ENCODE results near the gene FKBP8. TPM values are rescaled to one million over a fixed set of nuclear protein-coding genes. Genes with fewer than 3 reads are reported as not detected.

Gene FKBP8
- total RNA-seq, 2 experiments from 2014 or later = 147 to 152 TPM

DNA sequence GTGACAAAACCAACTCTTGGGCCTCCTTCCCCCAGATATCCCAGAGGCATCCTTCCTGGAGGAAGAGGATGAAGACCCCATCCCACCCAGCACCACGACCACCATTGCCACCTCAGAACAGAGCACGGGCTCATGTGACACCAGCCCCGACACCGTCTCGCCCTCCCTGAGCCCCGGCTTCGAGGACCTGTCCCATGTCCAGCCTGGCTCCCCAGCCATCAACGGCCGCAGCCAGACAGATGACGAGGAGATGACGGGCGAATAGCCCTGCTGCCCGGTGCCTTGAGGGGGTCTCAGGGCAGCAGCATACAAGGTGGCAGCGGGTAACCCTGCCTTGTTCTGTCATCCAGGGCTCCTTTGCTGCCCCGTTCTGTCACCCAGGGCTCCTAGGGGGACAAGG lies 25.0 kb upstream of the FKBP8 start:
- H3K27ac Mint-ChIP-seq = no peak overlapping the region
- H3K9me3 Mint-ChIP-seq = no peaks in the 10 kb centered on the region
- H3K9me3 ChIP-seq (ENCODE audit: control insufficient read depth in 1 of 2, insufficient read depth in 1 of 2, low read length in 2 of 2) = no peaks in the 10 kb centered on the region
- no peak overlapping the region for H3K4me3 ChIP-seq (ENCODE audit: low read length)
- ATAC-seq (ENCODE audit: poor library complexity) (no peak), DNase-seq (no peak)
- H3K36me3 ChIP-seq (ENCODE audit: insufficient read depth, low read length) = peaks cover 61% of the 10 kb centered on the region
- H3K4me3 Mint-ChIP-seq = no peak overlapping the region
- TF ChIP-seq, protein P1, sequence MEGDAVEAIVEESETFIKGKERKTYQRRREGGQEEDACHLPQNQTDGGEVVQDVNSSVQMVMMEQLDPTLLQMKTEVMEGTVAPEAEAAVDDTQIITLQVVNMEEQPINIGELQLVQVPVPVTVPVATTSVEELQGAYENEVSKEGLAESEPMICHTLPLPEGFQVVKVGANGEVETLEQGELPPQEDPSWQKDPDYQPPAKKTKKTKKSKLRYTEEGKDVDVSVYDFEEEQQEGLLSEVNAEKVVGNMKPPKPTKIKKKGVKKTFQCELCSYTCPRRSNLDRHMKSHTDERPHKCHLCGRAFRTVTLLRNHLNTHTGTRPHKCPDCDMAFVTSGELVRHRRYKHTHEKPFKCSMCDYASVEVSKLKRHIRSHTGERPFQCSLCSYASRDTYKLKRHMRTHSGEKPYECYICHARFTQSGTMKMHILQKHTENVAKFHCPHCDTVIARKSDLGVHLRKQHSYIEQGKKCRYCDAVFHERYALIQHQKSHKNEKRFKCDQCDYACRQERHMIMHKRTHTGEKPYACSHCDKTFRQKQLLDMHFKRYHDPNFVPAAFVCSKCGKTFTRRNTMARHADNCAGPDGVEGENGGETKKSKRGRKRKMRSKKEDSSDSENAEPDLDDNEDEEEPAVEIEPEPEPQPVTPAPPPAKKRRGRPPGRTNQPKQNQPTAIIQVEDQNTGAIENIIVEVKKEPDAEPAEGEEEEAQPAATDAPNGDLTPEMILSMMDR (IDR thresholded peaks at IDR 0.05) = no peak
- no peak overlapping the region for H3K27ac ChIP-seq (ENCODE audit: low read depth in 1 of 2, low read length in 2 of 2)
- peaks cover 23% of the 10 kb centered on the region for H3K4me1 ChIP-seq (ENCODE audit: insufficient read depth, low read length)
- POLR2A ChIA-PET = interaction anchor here (1.1 to 4.5 kb wide), 3 partner anchors 10 to 20 kb away, joined by 3 to 87 read pairs (median 6); partner anchors contain the start of genes KXD1 and REX1BD
- intact Hi-C loops (cut with DNase I, micrococcal nuclease) = no loop called here
- H3K27me3 ChIP-seq (ENCODE audit: control insufficient read depth in 1 of 2, insufficient read depth in 2 of 2, low read length in 2 of 2) = no peaks in the 10 kb centered on the region
- CTCF ChIA-PET = no interaction called here
- H3K27me3 Mint-ChIP-seq = no peaks in the 10 kb centered on the region
- H3K4me1 Mint-ChIP-seq (ENCODE audit: low read depth) = peaks cover 20% of the 10 kb centered on the region
- peaks cover 76% of the 10 kb centered on the region for H3K36me3 Mint-ChIP-seq (ENCODE audit: low read depth)

DNA sequence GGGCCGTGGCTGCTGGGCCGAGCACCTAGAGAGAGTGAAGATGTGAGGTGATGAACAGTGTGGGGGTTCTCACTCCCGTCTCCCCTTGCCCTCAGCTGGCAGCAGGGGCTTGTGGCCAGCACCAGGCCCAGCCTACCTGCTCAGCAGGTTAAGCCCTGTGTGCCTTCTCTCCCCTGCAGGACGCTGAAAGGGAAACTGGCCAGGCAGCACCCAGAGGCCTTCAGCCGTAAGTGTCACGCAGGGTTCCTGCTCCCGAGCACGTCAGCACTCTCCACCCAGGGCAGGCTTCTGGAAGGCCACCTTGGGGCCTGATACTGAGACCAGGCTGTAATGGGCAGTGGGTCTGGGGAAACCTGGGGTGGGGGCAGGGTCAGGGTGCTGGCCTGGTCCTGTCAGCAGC lies 23.6 kb upstream of the FKBP8 start:
- TF ChIP-seq, protein P1 (IDR thresholded peaks at IDR 0.05) = no peak
- Histone ChIP-seq H3K36me3 (ENCODE audit: insufficient read depth, low read length) (peaks cover 69% of the 10 kb centered on the region), H3K4me3 (ENCODE audit: low read length) (no peak overlapping the region), H3K27ac (ENCODE audit: low read depth in 1 of 2, low read length in 2 of 2) (no peak overlapping the region), H3K4me1 (ENCODE audit: insufficient read depth, low read length) (peaks cover 9% of the 10 kb centered on the region), H3K27me3 (ENCODE audit: control insufficient read depth in 1 of 2, insufficient read depth in 2 of 2, low read length in 2 of 2) (no peaks in the 10 kb centered on the region), H3K9me3 (ENCODE audit: control insufficient read depth in 1 of 2, insufficient read depth in 1 of 2, low read length in 2 of 2) (no peaks in the 10 kb centered on the region)
- no peak overlapping the region for H3K4me3 Mint-ChIP-seq
- no peak overlapping the region for H3K27ac Mint-ChIP-seq
- intact Hi-C loops (cut with DNase I, micrococcal nuclease) = no loop called here
- no peak for ATAC-seq (ENCODE audit: poor library complexity)
- DNase-seq = no peak
- H3K9me3 Mint-ChIP-seq = no peaks in the 10 kb centered on the region
- ChIA-PET CTCF (no interaction called here), POLR2A (interaction anchor here (1.6 kb wide), 1 partner anchor 9 kb away, joined by 6 read pairs; the partner anchor contains the start of gene KXD1)
- peaks cover 72% of the 10 kb centered on the region for H3K36me3 Mint-ChIP-seq (ENCODE audit: low read depth)
- H3K27me3 Mint-ChIP-seq = no peaks in the 10 kb centered on the region
- peaks cover 9% of the 10 kb centered on the region for H3K4me1 Mint-ChIP-seq (ENCODE audit: low read depth)

DNA sequence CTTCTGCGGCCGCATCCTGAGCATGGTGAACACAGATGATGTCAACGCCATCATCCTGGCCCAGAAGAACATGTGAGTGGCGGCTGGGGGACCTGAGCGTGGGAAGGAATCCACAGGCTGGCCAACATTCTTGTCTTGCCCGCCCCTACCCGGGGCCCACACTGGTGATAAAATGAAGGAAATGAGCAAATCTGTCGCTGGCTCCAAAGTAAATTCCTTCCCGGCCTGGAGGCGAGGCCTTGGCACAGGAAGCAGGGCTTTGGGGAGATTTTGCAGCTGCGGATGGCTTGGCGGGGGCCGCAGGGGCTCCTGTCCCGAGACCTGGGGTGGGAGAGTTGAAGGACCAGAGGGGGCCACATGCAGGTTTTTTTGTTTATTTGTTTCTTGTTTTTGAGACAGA lies 18.7 kb upstream of the FKBP8 start:
- Histone ChIP-seq H3K27me3 (ENCODE audit: control insufficient read depth in 1 of 2, insufficient read depth in 2 of 2, low read length in 2 of 2) (no peaks in the 10 kb centered on the region), H3K4me3 (ENCODE audit: low read length) (no peak overlapping the region), H3K27ac (ENCODE audit: low read depth in 1 of 2, low read length in 2 of 2) (no peak overlapping the region), H3K36me3 (ENCODE audit: insufficient read depth, low read length) (peaks cover 51% of the 10 kb centered on the region), H3K9me3 (ENCODE audit: control insufficient read depth in 1 of 2, insufficient read depth in 1 of 2, low read length in 2 of 2) (no peaks in the 10 kb centered on the region), H3K4me1 (ENCODE audit: insufficient read depth, low read length) (peaks cover 25% of the 10 kb centered on the region)
- Mint-ChIP-seq H3K4me3 (no peak overlapping the region), H3K4me1 (ENCODE audit: low read depth) (peaks cover 26% of the 10 kb centered on the region), H3K27ac (no peak overlapping the region), H3K9me3 (no peaks in the 10 kb centered on the region), H3K27me3 (no peaks in the 10 kb centered on the region), H3K36me3 (ENCODE audit: low read depth) (peaks cover 63% of the 10 kb centered on the region)
- ChIA-PET POLR2A (no interaction called here), CTCF (no interaction called here)
- no peak for DNase-seq
- TF ChIP-seq, protein P1 (IDR thresholded peaks at IDR 0.05) = no peak
- ATAC-seq (ENCODE audit: poor library complexity) = no peak
- intact Hi-C loops (cut with DNase I, micrococcal nuclease) = no loop called here
